LNCaP clone FGC (cell line): ENCODE results near the gene ANXA9.

Experiments used
- DNase-seq: peaks from one replicate; pipeline ENCODE4 v3.0.0-alpha.2; 2011; ENCODE audit warnings: low read depth
- H3K4me3 ChIP-seq: 2 replicates; pipeline ENCODE4 v1.5.1; 2011; ENCODE audit warnings: mild to moderate bottlenecking, low read depth, low read length, control low read depth
- TF ChIP-seq, protein P1 (sequence below): IDR thresholded peaks from 2 replicates; pipeline ENCODE4 v1.5.1; 2012; ENCODE audit warnings: mild to moderate bottlenecking; ENCODE audit not compliant: control insufficient read depth, insufficient read depth; ENCODE audit errors: extremely low read depth

ANXA9 gene

DNA sequence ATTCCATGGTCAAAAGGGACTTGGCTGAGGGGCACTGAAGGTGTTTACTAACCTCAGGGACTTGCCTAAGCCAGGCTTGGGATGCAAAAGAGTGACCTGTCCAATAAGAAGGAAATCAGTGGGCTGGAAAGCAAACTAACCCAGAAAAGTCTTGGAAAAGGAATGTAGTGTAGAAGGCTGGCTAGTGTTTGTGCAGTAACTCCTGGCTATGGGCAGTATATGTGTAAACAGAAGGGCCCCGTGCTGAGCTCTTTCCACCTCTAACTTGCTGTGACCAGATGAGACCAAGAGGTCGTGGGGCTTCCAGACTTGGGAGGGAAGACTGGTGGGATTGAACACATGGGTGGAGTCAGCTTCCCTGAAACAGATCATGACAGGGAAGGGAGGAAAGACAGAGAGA lies 20.5 kb downstream of the ANXA9 start:
- DNase-seq, result no peak
- TF ChIP-seq, protein P1, sequence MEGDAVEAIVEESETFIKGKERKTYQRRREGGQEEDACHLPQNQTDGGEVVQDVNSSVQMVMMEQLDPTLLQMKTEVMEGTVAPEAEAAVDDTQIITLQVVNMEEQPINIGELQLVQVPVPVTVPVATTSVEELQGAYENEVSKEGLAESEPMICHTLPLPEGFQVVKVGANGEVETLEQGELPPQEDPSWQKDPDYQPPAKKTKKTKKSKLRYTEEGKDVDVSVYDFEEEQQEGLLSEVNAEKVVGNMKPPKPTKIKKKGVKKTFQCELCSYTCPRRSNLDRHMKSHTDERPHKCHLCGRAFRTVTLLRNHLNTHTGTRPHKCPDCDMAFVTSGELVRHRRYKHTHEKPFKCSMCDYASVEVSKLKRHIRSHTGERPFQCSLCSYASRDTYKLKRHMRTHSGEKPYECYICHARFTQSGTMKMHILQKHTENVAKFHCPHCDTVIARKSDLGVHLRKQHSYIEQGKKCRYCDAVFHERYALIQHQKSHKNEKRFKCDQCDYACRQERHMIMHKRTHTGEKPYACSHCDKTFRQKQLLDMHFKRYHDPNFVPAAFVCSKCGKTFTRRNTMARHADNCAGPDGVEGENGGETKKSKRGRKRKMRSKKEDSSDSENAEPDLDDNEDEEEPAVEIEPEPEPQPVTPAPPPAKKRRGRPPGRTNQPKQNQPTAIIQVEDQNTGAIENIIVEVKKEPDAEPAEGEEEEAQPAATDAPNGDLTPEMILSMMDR, result no peak
- no peak overlapping the region for H3K4me3 ChIP-seq

DNA sequence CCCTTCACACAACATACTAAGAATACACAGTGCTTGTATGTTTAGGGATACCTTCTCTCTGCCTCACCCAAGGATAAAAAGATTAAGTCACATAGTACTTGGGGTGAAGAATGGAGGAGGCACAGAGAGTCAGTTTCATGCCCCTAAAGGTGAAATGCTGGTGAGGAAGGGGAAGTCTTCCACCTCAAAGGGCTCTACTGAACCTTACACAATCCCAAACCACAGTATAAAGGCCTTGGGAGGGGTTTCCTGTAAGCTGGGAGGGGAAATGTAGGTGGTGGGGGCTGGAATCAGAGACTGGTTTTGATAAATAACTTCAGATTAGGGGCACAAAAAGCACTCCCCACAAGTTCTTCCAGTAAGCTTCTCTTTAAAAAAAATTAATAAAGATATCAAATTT lies 21.1 kb downstream of the ANXA9 start:
- no peak for DNase-seq
- TF ChIP-seq, protein P1, result no peak
- no peak overlapping the region for H3K4me3 ChIP-seq

DNA sequence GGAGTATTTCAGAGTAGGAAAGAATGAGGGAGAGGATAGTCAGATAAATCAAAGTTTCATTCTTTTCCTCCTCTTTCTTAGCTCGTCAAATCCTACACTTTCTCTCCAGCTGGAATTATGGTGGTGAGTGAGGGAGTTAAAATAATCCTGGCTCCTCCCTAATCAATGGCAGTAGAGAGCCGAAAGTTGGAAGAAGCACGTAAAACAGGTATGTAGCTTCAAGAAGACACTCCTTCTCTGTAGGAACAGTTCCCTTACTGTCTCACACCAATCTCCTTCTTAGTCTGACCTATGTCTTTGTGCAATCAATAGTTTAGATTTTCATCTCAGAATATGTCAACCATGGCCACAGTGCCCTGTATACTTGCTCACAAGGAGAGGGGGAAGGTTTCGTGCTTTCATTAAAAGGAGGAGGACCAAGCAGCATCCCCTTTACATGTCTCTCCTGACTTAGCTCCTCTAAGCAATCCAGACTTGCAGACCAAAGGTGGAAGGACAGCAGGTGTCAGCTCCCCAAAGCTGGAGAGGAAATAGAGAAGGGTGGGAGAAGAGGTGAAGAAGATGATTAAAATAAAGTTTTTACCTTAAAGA lies 23.7 kb downstream of the ANXA9 start:
- TF ChIP-seq, protein P1, result no peak

DNA sequence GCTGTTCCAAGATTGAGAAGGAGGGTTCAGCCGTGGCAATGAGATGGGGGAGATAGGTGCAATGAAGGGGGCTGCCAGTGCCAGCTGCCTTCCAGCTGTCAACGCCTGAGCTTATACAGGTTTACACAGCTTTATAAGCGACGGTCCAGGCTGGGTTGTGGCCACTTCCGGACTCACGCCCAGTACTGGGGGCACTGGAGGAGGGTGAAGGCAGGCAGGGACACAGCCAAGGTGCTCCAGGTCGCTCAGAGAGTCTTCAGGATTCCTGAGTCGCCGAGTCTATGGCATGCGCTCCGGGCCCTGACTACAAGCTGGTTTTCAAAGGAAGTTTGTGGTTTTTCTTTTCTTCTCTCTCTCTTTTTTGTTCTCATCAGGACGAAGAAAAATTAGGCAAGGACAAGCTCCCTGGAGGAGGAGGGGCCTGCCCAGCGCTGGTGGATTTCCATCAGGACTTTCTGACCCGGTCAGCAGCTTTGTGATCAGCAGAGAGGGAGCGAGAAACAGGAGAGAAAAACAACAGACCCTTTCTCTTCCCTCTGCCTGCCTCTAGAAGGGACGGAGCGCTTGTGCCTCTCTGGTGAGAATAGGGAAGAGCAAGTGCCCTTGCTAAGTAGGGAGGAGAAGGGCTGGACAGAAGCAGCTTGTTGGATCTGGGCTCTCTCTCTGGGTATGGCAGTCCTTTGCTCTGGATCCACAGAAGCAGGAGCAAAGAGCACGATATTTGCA lies 24.4 kb downstream of the ANXA9 start, which contains the start of gene MINDY1:
TSS of gene MINDY1 (minus strand) at position 576 of the 726 bp plus-strand sequence. CDS start 4,285 bp downstream, outside the sequence.
- DNase-seq, result peak; percentile 43
- TF ChIP-seq, protein P1, result peak; percentile 52

More for the DNA sequence above, 23.7 kb downstream of the ANXA9 start:
- DNase-seq, result no peak
- H3K4me3 ChIP-seq, result peak overlapping the region; percentile 50

DNA sequence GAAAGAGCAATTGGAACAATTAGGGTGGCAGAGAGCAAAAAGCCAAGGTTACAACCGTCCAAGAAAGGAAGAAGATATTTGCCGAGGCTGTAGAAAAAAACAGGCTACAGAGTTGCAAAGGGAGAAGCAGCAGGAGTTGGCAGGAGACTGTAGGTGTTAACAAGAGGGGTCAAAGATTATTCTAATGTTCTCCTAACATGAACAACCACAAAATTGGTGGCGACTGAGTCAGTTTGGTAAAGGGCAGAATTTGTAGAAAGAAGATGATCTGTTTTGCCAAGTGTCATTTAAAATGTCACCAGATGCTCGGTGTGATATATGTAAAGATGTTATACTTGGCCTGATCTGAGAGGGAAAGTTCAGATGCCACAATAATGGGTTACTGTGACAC lies 25.8 kb downstream of the ANXA9 start:
- TF ChIP-seq, protein P1, result no peak
- DNase-seq, result no peak
- peak overlapping the region; percentile 63 for H3K4me3 ChIP-seq

More for the DNA sequence above, 24.4 kb downstream of the ANXA9 start, which contains the start of gene MINDY1:
- H3K4me3 ChIP-seq, result peak within 1 kb of the TSS; percentile 63

DNA sequence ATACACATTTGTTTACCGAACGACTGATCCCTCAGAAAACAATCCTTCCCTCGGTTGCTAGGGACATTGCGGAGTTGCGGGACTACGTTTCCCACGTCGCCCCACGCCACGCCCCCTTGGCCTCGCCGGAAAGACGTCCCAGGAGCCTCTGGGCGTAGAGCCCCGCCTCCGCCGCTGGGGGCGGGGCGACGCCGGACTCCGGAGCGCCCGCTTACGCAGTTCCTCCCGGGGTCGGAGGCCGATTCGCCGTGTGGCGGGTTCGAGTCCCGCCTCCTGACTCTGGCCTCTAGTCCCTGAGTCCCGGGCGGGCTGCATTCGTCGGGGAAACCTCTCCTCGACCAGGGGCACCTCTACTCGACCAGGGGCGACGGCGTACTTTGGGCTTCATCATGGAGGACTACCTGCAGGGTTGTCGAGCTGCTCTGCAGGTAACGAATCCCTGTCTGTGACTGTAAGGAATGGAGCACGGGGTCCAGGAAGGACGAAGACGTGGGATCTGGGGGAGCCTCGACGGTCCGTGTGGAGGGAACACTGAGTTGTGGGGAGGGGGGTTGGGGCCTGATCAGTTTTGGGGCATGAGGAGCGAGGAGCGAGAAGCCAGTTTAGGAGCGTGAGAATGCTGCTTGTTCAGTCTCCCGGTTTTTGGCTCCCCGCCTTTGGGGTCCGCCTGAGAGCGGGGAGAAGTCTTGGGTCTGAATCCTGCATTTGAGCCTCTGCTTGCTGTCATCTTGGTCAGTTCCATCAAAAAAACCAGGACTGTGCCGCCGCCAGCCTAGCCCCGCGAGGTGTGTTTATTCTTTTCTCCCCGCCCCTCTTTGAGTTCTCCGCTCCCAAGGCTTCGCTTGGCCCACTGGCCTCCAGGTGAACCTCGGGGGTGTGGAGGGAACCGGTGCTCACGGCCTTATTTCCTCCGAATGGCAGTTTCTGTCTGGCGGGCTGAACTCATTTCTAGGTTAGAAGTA lies 26.4 kb downstream of the ANXA9 start, which contains the start of gene PRUNE1:
TSS of gene PRUNE1 (plus strand) at position 206 of the 962 bp plus-strand sequence. CDS start at position 390, 184 bp downstream.
- H3K4me3 ChIP-seq, result peak within 1 kb of the TSS; percentile 63
- TF ChIP-seq, protein P1, result no peak
- peak; percentile 91 for DNase-seq
